D721Med (cell line): ENCODE measurements around the gene ZNF639.

Experiments used
- DNase-seq: peaks from one replicate; pipeline ENCODE4 v3.0.0; 2011; ENCODE audit warnings: low spot score; ENCODE audit not compliant: insufficient read length
- FAIRE-seq: peaks from 2 replicates; lab custom pipeline; 2011; peaks lifted over from hg19 to GRCh38; lab: Jason Lieb, UNC
- TF ChIP-seq, protein P1 (sequence below): IDR thresholded peaks from 2 replicates; pipeline ENCODE4 v1.5.1; 2012; ENCODE audit warnings: mild to moderate bottlenecking, control low read depth; ENCODE audit not compliant: insufficient read depth; ENCODE audit errors: missing control alignments

ZNF639 gene

DNA sequence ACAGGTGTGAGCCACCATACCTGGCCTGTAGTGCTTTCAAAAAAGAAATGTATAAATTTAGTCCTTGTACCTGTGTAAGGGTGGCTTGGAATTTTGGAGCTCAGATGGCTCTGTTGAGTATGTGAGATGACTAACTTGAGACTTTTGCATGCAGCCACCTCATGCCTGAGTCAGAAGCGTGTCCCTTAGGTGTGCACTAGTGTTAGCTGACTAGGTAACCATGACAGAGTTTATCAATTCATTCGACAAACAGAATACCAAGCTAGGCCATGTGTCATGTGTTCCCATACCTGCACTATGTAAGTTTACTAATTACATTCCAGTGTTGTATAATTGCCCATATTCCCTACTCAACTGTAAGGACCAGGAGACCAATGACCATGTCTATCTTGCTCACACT lies 4.0 kb upstream of the ZNF639 start:
- DNase-seq (no peak), FAIRE-seq (no peak)

DNA sequence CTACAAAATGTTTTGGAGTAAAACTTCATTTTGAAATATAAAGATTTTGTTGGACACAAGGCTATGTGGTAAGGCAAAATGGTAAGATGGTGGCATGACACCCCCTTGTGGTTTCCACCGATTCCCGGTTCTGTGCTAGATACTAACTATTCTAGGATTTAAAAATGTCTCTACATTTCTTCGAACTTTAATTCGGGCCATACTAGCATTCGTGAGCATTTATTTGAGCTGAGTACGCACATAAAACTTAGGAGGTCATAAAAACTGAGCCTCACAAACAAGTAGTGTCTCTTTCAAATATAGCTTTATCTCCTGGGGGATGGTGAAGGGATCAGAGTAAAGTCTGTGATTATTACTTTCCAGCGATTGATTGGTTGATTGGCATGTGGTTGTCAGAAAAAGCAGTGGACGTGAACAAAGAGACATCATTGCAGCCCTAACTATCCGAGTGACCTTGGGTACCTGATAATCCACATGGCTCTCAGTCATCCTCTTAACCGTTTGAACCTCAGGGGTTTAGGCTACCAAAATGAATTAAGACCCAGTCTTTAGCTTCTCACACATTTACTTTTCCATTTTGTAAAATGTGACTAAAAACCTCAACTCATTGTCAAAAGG lies 1.1 kb upstream of the ZNF639 start:
- FAIRE-seq (no peak), DNase-seq (no peak)
- TF ChIP-seq, protein P1, sequence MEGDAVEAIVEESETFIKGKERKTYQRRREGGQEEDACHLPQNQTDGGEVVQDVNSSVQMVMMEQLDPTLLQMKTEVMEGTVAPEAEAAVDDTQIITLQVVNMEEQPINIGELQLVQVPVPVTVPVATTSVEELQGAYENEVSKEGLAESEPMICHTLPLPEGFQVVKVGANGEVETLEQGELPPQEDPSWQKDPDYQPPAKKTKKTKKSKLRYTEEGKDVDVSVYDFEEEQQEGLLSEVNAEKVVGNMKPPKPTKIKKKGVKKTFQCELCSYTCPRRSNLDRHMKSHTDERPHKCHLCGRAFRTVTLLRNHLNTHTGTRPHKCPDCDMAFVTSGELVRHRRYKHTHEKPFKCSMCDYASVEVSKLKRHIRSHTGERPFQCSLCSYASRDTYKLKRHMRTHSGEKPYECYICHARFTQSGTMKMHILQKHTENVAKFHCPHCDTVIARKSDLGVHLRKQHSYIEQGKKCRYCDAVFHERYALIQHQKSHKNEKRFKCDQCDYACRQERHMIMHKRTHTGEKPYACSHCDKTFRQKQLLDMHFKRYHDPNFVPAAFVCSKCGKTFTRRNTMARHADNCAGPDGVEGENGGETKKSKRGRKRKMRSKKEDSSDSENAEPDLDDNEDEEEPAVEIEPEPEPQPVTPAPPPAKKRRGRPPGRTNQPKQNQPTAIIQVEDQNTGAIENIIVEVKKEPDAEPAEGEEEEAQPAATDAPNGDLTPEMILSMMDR = peak; percentile 28

More for the DNA sequence above, 4.0 kb upstream of the ZNF639 start:
- TF ChIP-seq, protein P1 = no peak

DNA sequence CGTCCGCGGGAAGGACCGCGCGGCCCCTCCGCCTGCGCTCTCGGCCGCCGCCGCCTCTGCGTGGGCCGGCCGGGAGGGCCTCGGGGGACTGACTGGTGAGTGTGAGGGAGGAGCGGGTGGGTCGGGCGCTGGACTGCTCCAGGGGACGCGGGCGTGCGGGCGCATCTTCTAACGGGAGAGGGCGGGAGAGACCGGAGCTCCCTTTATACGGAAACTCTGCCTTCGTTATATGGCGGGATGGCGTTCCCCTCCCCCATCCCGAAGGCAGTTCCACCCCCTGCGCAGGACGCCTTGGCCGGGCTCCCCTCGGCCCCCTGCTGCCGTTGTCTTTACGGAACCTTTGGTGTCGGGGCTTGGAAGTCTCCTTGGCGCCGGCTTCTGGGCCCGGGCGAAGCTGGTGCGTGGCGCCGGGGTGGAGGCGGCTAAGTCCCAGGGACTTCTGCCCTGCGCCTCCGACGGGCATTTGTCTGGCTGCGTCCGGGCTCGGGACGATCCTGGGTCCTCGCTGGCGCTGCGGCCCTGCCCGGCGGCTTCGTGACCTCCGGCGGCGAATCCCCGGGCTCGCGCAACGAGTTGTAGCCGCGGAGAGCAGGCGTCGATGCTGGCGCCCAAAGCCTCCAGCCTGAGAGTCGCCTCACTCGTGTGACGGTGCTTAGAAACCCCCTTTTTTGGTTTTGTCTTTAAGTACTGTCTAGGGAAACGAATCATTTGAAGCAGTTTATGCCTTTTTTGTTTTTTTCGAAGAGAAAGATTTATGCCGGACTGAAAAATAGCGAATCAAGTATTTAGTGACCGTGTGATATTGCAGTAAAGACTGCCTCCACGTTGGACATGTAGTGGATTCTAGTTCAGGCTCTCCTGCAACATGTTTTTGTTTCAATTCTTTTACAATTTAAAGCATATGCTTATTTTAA lies 623 bp downstream of the ZNF639 start:
- DNase-seq = no peak
- no peak for FAIRE-seq
- TF ChIP-seq, protein P1 = no peak

DNA sequence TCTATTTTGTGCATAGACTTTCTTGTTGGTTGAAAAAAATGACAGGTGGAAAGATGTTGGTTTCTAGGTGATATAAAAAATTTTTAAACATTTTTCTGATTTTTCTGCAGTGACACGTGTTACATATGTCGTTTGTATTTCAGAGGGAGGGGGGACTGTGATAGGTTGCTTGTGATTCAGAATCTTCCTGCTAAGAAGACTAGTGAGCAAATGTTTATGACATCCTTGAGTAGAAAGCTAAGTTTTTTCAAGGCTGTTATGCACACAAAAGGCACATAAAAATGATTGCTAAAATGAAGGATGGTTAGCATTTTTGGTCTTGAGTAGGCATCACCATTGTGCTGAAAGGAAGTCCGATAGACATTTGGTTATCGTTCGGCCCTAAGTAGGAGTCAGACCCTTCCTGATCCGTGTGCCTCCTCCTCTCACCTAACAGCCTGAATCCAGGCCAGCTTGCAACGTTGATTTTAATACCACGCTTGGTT lies 1.5 kb downstream of the ZNF639 start:
- DNase-seq (no peak), FAIRE-seq (no peak)
- TF ChIP-seq, protein P1 = no peak

DNA sequence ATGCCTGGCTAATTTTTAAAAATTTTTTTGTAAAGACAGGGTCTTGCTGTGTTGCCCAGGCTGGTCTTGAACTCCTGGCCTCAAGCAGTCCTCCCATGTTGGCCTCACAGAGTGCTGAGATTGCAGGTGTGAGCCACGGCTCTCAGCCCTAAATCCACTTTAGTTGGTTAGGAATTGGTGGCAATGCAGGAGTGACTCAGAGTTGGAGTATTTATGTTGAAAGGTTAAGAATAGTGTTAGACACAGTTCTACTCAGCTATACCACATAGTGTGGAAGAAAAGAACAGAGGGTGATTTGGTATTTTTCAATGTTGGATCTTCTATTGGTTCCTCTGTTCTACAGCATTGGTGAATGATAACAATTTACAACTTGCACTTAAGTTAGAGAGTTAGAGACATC lies 7.6 kb downstream of the ZNF639 start:
- FAIRE-seq = no peak
- TF ChIP-seq, protein P1 = no peak
- DNase-seq = no peak

DNA sequence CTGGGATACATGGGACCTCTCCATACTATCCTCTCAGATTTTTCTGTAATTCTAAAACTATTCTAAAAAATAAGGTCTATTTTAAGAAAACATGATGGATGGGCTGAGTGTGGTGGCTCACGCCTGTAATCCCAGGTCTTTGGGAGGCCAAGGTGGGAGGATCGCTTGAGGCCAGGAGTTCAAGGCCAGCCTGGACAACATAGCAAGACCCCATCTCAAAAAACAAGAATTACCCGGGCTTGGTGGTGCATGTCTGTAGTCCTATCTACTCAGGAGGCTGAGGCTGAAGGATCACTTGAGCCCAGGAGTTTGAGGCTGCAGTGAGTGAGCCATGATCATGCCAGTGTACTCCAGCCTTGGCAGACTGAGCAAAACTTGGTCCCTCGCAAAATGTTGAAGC lies 9.4 kb downstream of the ZNF639 start:
- FAIRE-seq (no peak), DNase-seq (no peak)
- TF ChIP-seq, protein P1 = no peak

DNA sequence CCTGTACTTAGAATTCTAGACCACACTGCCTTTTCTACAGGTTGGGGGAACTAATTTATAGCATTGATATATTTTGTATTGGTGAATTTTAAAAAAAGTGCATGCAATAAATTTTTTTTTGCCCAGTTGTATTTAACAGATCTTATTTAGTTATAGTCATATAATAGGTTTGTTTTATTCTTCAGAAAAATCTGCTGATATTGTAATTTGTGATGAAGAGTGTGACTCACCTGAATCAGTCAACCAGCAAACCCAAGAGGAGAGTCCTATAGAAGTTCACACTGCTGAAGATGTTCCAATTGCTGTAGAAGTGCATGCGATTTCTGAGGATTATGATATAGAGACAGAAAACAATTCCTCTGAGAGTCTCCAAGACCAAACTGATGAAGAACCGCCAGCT lies 10.3 kb downstream of the ZNF639 start:
- FAIRE-seq (no peak), DNase-seq (no peak)
- TF ChIP-seq, protein P1 = no peak
